Endodermal cell (in vitro differentiated cells): ENCODE measurements around the gene WWC1. TPM values are rescaled to one million over a fixed set of nuclear protein-coding genes. Genes with fewer than 3 reads are reported as not detected.
A peak's percentile ranks its signal among the peaks of the same experiment; 100 is the strongest.

Experiments used
- DNase-seq: peaks from one replicate; pipeline ENCODE4 v3.0.0-alpha.2; 2017
- H3K27ac ChIP-seq: 2 replicates; pipeline ENCODE4 v1.5.1; 2013; ENCODE audit warnings: mild to moderate bottlenecking, low read depth, low read length, moderate library complexity
- H3K27me3 ChIP-seq: 2 replicates; pipeline ENCODE4 v1.6.1; 2013; ENCODE audit warnings: mild to moderate bottlenecking, low read length, moderate library complexity; ENCODE audit not compliant: insufficient read depth, control insufficient read depth, poor library complexity, severe bottlenecking
- H3K36me3 ChIP-seq: 2 replicates; pipeline ENCODE4 v1.7.0; 2013; ENCODE audit warnings: mild to moderate bottlenecking, low read length, moderate library complexity; ENCODE audit not compliant: control insufficient read depth, insufficient read depth
- H3K4me1 ChIP-seq: one replicate; pipeline ENCODE4 v1.7.0; 2013; ENCODE audit warnings: low read length; ENCODE audit not compliant: control insufficient read depth, insufficient read depth
- H3K4me3 ChIP-seq: 2 replicates; pipeline ENCODE4 v1.5.1; 2013; ENCODE audit warnings: mild to moderate bottlenecking, low read length, moderate library complexity
- H3K9ac ChIP-seq: 2 replicates; pipeline ENCODE4 v1.6.1; 2013; ENCODE audit warnings: mild to moderate bottlenecking, low read length, moderate library complexity; ENCODE audit not compliant: poor library complexity, severe bottlenecking; ENCODE audit errors: extremely low read depth
- H3K9me3 ChIP-seq: 2 replicates; pipeline ENCODE4 v1.6.1; 2013; ENCODE audit warnings: mild to moderate bottlenecking, low read length, moderate library complexity; ENCODE audit not compliant: control insufficient read depth
- H3K27ac Mint-ChIP-seq: 2 replicates; pipeline ENCODE4 v1.8.0; 2020; ENCODE audit warnings: mixed read lengths
- H3K27me3 Mint-ChIP-seq: 2 replicates; pipeline ENCODE4 v1.8.0; 2021; ENCODE audit warnings: mild to moderate bottlenecking, mixed read lengths; ENCODE audit not compliant: insufficient read depth
- H3K36me3 Mint-ChIP-seq: 2 replicates; pipeline ENCODE4 v1.8.0; 2020; ENCODE audit warnings: low read depth, mixed read lengths
- H3K4me1 Mint-ChIP-seq: 2 replicates; pipeline ENCODE4 v1.8.0; 2020; ENCODE audit warnings: mixed read lengths
- H3K4me3 Mint-ChIP-seq: 2 replicates; pipeline ENCODE4 v1.8.0; 2020; ENCODE audit warnings: mild to moderate bottlenecking, moderate library complexity, mixed read lengths
- H3K9me3 Mint-ChIP-seq: 2 replicates; pipeline ENCODE4 v1.8.0; 2020; ENCODE audit warnings: mild to moderate bottlenecking, mixed read lengths
- CTCF ChIP-seq: fragments of 200-600 bp; sonication (generic); conservative IDR thresholded peaks from 2 replicates; pipeline ENCODE4 v1.5.0; 2021; ENCODE audit warnings: antibody characterized with exemption, mild to moderate bottlenecking
- WGBS, 2 experiments: methylation state at CpG; one replicate each; pipeline versions ENCODE4 v1.1.5 to v1.1.7; 2013; ENCODE audit warnings: missing lambda C conversion rate in 2 of 2, mixed read lengths in 1 of 2; ENCODE audit not compliant: insufficient coverage in 1 of 2, insufficient read length in 1 of 2; 5-methylcytosine and 5-hydroxymethylcytosine counted together
- total RNA-seq, 2 donors: library from RNA; stranded (reverse); fragmentation: NEBNext Ultra II Directional in 1 of 2; extraction: Animal tissue kit (Norgen Biotek cat#: 25700) in 1 of 2; gene quantifications; 2 replicates in 1 of 2; 3 replicates in 1 of 2; pipeline ENCODE4 v1.2.1, GENCODE V29; 2021

WWC1 gene
- total RNA-seq, 2 donors from 2014 or later: 18.4 to 20.3 TPM

GRCh38 chr5:168353216-168353957 lies 61.9 kb downstream of the WWC1 start:
- no peak for DNase-seq
- peaks cover 11% of the 10 kb centered on the region for H3K4me1 Mint-ChIP-seq

GRCh38 chr5:168354397-168354796 lies 63.0 kb downstream of the WWC1 start:
- Histone ChIP-seq H3K36me3 (no peaks in the 10 kb centered on the region), H3K9ac (no peak overlapping the region), H3K27me3 (no peaks in the 10 kb centered on the region), H3K4me3 (no peak overlapping the region), H3K9me3 (no peaks in the 10 kb centered on the region), H3K4me1 (no peaks in the 10 kb centered on the region), H3K27ac (no peak overlapping the region)
- no peaks in the 10 kb centered on the region for H3K9me3 Mint-ChIP-seq
- no peak for TF ChIP-seq CTCF
- peaks cover 11% of the 10 kb centered on the region for H3K4me1 Mint-ChIP-seq
- no peaks in the 10 kb centered on the region for H3K27me3 Mint-ChIP-seq
- peak overlapping the region; percentile 68 for H3K27ac Mint-ChIP-seq
- no peak overlapping the region for H3K4me3 Mint-ChIP-seq
- peaks cover 2% of the 10 kb centered on the region for H3K36me3 Mint-ChIP-seq
- DNase-seq: no peak
- WGBS, 2 experiments: 98 to 100% methylated on average over 2 of the region's 2 CpGs

More at GRCh38 chr5:168353216-168353957, 61.9 kb downstream of the WWC1 start:
- Histone ChIP-seq H3K27ac (no peak overlapping the region), H3K27me3 (no peaks in the 10 kb centered on the region), H3K36me3 (no peaks in the 10 kb centered on the region), H3K4me1 (no peaks in the 10 kb centered on the region), H3K9me3 (no peaks in the 10 kb centered on the region), H3K9ac (no peak overlapping the region), H3K4me3 (no peak overlapping the region)
- no peak for TF ChIP-seq CTCF
- no peaks in the 10 kb centered on the region for H3K27me3 Mint-ChIP-seq
- H3K9me3 Mint-ChIP-seq: no peaks in the 10 kb centered on the region
- H3K36me3 Mint-ChIP-seq: peaks cover 2% of the 10 kb centered on the region
- H3K27ac Mint-ChIP-seq: no peak overlapping the region
- H3K4me3 Mint-ChIP-seq: no peak overlapping the region
- WGBS, 2 experiments: 96 to 100% methylated on average over 4 to 12 of the region's 12 CpGs

- 94 to 95% methylated on average over 10 to 13 of the region's 13 CpGs for WGBS, 2 experiments
- TF ChIP-seq CTCF: no peak
- peak overlapping the region; percentile 41 for H3K27ac Mint-ChIP-seq
- Histone ChIP-seq H3K36me3 (no peaks in the 10 kb centered on the region), H3K27ac (no peak overlapping the region), H3K4me1 (no peaks in the 10 kb centered on the region), H3K4me3 (no peak overlapping the region), H3K9ac (no peak overlapping the region), H3K9me3 (no peaks in the 10 kb centered on the region), H3K27me3 (peaks cover under 1% of the 10 kb centered on the region)
- DNase-seq: peak; percentile 44
- H3K9me3 Mint-ChIP-seq: no peaks in the 10 kb centered on the region
- H3K4me3 Mint-ChIP-seq: no peak overlapping the region
- peaks cover 2% of the 10 kb centered on the region for H3K36me3 Mint-ChIP-seq
- H3K27me3 Mint-ChIP-seq: no peaks in the 10 kb centered on the region
- H3K4me1 Mint-ChIP-seq: peaks cover 11% of the 10 kb centered on the region
These were observed 64.7 kb downstream of the WWC1 start for GRCh38 chr5:168356171-168356570.
